ENCODE results near the gene TSPAN32. TPM values are rescaled to one million over a fixed set of nuclear protein-coding genes. Genes with fewer than 3 reads are reported as not detected.

TSPAN32 gene
- total RNA-seq, 1 donor from 2014 or later: 1.9 TPM

DNA sequence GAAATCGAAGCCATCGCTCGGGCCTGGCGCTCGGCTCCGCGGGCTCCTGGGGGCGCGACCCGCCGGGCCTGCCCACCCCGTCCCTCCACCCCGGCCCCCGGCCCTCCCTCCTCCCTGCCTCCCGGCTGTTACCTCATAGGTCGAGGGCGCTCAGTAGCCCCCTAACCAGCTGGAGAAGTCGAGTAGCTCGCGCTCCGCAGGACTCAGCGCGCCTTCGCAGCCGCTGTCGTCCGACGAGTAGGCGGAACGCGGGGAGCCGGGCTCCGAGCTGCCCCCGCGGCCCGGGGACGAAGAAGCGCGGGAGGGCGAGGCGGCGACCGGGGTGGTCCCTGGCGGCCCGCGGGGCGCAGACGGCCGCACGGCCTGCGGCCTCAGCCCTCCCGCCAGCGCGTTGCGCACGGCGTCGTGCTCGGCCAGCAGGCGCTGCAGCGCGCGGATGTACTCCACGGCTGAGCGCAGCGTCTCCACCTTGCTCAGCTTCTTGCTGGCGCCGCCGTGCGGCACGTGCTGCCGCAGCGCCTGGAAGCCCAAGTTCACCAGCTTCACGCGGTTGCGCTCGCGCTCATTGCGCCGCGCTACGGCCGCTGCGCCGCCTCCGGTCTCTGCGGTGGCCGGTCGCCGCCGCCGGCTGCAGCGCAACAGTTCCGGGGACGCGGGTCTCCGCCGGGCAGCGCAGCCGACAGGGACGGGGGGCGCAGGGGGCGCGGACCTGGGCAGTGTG is 32.1 kb upstream of the TSPAN32 start:
- intact Hi-C loops (cut with DNase I): no loop called here
- peak overlapping the region; percentile 55 to 59 for H3K4me3 ChIP-seq
- no peaks in the 10 kb centered on the region for H3K9me3 ChIP-seq
- H3K36me3 ChIP-seq: no peaks in the 10 kb centered on the region
- peaks cover 15% of the 10 kb centered on the region for H3K27me3 ChIP-seq
- H3K27ac ChIP-seq: no peak overlapping the region
- peaks cover 10 to 11% of the 10 kb centered on the region in 2 donors for H3K4me1 ChIP-seq
- TF ChIP-seq, protein P1, sequence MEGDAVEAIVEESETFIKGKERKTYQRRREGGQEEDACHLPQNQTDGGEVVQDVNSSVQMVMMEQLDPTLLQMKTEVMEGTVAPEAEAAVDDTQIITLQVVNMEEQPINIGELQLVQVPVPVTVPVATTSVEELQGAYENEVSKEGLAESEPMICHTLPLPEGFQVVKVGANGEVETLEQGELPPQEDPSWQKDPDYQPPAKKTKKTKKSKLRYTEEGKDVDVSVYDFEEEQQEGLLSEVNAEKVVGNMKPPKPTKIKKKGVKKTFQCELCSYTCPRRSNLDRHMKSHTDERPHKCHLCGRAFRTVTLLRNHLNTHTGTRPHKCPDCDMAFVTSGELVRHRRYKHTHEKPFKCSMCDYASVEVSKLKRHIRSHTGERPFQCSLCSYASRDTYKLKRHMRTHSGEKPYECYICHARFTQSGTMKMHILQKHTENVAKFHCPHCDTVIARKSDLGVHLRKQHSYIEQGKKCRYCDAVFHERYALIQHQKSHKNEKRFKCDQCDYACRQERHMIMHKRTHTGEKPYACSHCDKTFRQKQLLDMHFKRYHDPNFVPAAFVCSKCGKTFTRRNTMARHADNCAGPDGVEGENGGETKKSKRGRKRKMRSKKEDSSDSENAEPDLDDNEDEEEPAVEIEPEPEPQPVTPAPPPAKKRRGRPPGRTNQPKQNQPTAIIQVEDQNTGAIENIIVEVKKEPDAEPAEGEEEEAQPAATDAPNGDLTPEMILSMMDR (IDR thresholded peaks at IDR 0.05): no peak
- DNase-seq (ENCODE audit: low spot score in 2 of 2): peak in 1 of 2 donors; percentile 61

DNA sequence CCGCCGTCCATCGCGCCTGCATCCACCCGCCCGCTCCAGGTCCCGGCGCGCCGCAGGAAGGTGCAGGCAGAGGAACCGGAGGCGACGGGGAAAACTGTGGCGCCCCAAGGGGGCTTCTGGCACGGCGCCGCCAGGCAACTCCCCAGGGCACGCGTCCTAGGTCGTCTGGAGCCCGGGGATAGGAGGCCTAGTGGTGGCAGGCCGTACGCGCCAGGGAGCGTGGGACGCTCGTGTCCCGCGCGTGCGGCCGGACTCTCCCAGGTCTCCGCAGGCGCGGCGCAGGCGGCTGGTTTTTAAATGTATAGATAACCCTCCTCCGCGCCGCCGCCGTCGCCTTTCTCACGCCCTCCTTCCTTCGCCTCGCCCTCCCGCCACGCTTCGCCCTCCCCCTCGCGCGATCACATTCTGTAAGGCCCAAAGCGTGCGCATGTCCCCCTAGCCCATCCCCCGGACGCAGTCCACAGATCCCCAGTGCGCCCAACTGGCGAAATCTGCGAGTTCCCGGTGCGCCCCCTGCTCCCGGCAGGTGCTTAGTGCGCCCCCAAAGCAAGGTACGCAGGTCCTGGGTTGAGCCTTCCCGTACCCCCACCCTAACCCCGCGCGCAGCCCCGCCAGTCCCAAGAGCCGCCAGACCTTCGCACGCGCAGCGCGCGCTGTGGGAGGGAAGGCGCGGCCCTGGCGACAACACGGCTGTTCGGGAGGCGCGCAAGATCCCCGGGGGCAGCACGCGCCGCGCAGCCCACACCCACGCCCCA is 31.3 kb upstream of the TSPAN32 start, which contains the start of gene ASCL2:
TSS of gene ASCL2 (minus strand) at position 267 of the 755 bp plus-strand sequence. CDS start at position 11, 256 bp downstream.
- Histone ChIP-seq H3K4me1 (peaks cover 10 to 11% of the 10 kb centered on the region in 2 donors), H3K9me3 (no peaks in the 10 kb centered on the region), H3K27ac (no peak within 1 kb of the TSS), H3K36me3 (no peaks in the 10 kb centered on the region), H3K4me3 (peak within 1 kb of the TSS; percentile 55 to 59), H3K27me3 (peaks cover 15% of the 10 kb centered on the region)
- DNase-seq (ENCODE audit: low spot score in 2 of 2): peak in 1 of 2 donors; percentile 60
- intact Hi-C loops (cut with DNase I): no loop called here
- TF ChIP-seq, protein P1 (IDR thresholded peaks at IDR 0.05): no peak

DNA sequence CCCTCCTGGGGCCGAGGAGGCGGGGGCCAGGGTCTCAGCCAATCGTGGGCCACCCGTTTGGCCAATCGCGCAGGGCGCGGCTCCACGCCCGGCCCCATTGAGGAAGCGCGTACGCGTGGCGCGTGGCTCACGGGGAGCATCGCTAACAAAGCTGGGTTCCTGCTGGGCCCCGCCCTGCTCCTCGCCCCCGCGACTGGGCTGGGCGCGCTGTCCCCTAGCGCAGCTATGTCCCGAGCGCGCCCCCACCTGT is 30.8 kb upstream of the TSPAN32 start:
- Histone ChIP-seq H3K36me3 (no peaks in the 10 kb centered on the region), H3K9me3 (no peaks in the 10 kb centered on the region), H3K4me3 (peak overlapping the region in 1 of 2 donors; percentile 59), H3K27ac (no peak overlapping the region), H3K4me1 (peaks cover 10 to 11% of the 10 kb centered on the region in 2 donors), H3K27me3 (peaks cover 15% of the 10 kb centered on the region)
- TF ChIP-seq, protein P1 (IDR thresholded peaks at IDR 0.05): no peak
- DNase-seq (ENCODE audit: low spot score in 2 of 2): peak in 1 of 2 donors; percentile 64
- intact Hi-C loops (cut with DNase I): no loop called here

DNA sequence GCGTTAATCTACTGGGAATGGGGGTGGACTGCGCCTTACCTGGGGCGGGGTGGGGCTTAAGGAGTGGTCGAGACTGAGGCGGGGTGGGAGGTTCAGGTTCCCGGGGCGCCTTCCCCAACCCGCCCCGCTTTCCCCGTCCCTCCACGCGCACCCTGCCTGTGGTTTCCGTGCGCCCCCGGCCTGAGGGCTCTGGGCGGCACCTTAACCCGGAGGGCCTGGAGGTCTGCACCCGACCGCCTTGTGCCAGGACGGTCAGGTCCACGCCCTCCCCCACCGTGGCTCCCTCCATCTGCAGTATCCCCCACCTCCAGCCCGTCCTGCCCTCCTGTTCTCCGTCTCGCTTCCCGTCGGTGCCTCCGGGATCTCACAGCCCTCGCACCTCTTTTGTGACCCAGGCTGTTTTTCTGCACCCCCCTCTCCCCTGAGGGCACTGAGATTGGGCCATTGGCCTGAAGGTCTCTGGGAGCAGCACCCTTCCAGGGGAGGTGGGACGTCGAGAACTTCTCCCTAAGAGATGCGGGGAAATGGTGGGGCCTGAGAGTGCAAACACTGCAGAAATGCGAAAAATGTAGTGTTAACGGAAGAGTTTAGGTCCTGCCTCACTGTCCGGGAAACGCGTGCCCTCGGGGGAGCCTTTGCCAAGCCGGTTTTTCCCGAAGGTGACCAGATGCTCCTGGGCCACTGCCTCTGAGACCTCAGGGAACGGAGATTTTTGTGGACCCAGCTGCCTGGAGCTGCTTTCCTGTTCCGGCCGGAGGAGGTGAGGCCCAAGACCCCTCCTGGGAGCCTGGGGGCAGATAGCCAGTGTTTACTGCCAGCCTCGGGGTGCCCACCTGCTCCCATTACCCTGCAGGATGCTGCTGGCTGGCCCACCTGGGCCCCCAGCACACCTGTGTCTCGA is 30.2 kb upstream of the TSPAN32 start:
- Histone ChIP-seq H3K27ac (no peak overlapping the region), H3K36me3 (no peaks in the 10 kb centered on the region), H3K4me1 (peaks cover 10 to 11% of the 10 kb centered on the region in 2 donors), H3K27me3 (peaks cover 15% of the 10 kb centered on the region), H3K4me3 (peak overlapping the region in 1 of 2 donors; percentile 59), H3K9me3 (no peaks in the 10 kb centered on the region)
- intact Hi-C loops (cut with DNase I): no loop called here
- peak in 1 of 2 donors; percentile 53 for DNase-seq (ENCODE audit: low spot score in 2 of 2)
- TF ChIP-seq, protein P1 (IDR thresholded peaks at IDR 0.05): no peak

DNA sequence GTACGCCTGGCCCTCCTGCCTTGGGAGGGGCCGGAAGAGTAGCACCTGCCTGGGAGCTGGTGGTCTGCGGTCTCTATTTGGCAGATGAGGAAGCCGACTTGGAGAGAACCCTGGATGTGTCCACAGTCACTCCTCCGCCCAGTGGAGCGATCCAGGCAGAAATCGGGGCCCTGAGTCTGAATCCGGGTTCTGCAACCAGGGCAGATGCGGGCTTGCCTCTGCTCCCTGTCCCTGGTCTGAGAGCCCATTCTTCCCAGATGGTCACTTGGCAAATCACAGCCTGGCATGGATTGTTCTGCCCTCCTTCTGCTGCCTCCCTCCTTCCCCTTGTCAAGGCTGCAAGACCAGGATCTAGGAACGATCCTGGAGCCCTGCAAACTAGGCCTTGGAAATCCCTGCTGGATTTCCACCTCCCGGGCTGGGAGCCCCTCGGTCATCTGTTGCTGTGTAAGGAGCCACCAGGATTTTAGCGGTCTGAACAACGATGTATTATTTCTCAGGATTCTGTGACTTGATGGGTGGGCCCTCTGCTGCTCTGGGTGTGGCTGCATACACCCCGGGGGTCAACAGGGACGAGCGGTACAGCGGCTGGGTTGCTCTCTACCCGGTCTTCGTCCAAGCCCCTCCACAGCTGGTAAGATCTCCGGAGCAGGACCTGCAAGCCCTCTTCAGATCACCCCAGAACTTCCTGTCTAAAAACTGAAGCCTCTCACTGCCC is 29.4 kb upstream of the TSPAN32 start:
- Histone ChIP-seq H3K36me3 (no peaks in the 10 kb centered on the region), H3K9me3 (no peaks in the 10 kb centered on the region), H3K27ac (no peak overlapping the region), H3K4me1 (peaks cover 10 to 11% of the 10 kb centered on the region in 2 donors), H3K27me3 (peaks cover 15% of the 10 kb centered on the region), H3K4me3 (no peak overlapping the region)
- no peak for DNase-seq (ENCODE audit: low spot score in 2 of 2)
- TF ChIP-seq, protein P1 (IDR thresholded peaks at IDR 0.05): no peak
- intact Hi-C loops (cut with DNase I): no loop called here

Measured in ascending aorta (tissue), 2 donors.